Thyroid gland (tissue), 4 donors: ENCODE measurements around the gene HSH2D. TPM values are rescaled to one million over a fixed set of nuclear protein-coding genes. Genes with fewer than 3 reads are reported as not detected.

Experiments used
- DNase-seq, 2 donors: peaks; one replicate each; pipeline ENCODE4 v3.0.0-alpha.2; 2019
- H3K27ac ChIP-seq, 3 donors: fragments of 200-600 bp; sonication (generic); 1 replicate in 2 of 3; 2 replicates in 1 of 3; pipeline ENCODE4 v1.5.1; 2016 to 2019; ENCODE audit warnings: mild to moderate bottlenecking in 1 of 3, moderate library complexity in 1 of 3
- H3K27me3 ChIP-seq: fragments of 200-600 bp; sonication (generic); one replicate; pipeline ENCODE4 v1.5.1; 2019
- H3K36me3 ChIP-seq, 2 donors: fragments of 200-600 bp; sonication (generic); one replicate each; pipeline ENCODE4 v1.5.1; 2016 to 2019
- H3K4me1 ChIP-seq, 2 donors: fragments of 200-600 bp; sonication (generic); one replicate each; pipeline ENCODE4 v1.5.1; 2017 to 2019
- H3K4me3 ChIP-seq, 3 donors: fragments of 200-600 bp; sonication (generic); replicated peaks in 1 of 3; 1 replicate in 2 of 3; 2 replicates in 1 of 3; pipeline ENCODE4 v1.5.1; 2016; ENCODE audit warnings: mild to moderate bottlenecking in 1 of 3
- H3K9me3 ChIP-seq: fragments of 200-600 bp; sonication (generic); one replicate; pipeline ENCODE4 v1.5.1; 2017
- CTCF ChIP-seq, 6 experiments: fragments of 200-600 bp in 3 of 6; fragments of 450-650 bp in 3 of 6; sonication (generic) in 3 of 6; IDR thresholded peaks; one replicate each; pipeline ENCODE4 v1.5.1; 2016 to 2019; ENCODE audit warnings: antibody characterized with exemption in 6 of 6, mild to moderate bottlenecking in 2 of 6, inconsistent platforms in 1 of 6, moderate library complexity in 1 of 6
- POLR2A ChIP-seq, 2 donors: fragments of 450-650 bp; IDR thresholded peaks; one replicate each; pipeline ENCODE4 v1.6.1; 2017; ENCODE audit warnings: antibody characterized with exemption in 2 of 2, mild to moderate bottlenecking in 2 of 2, moderate library complexity in 1 of 2
- WGBS, 2 donors: methylation state at CpG; one replicate each; pipeline ENCODE4 v1.1.5; 2017; 5-methylcytosine and 5-hydroxymethylcytosine counted together
- intact Hi-C: fragments of 100-400 bp; cut with DNase I; formaldehyde crosslinking; loops from one replicate; pipeline ENCODE4 v1.15.1; 2023
- total RNA-seq, 4 donors: library from RNA; depleted of rRNA; stranded (reverse); fragments of >200 nt; gene quantifications; one replicate each; pipeline ENCODE4 v1.2.3, GENCODE V29; 2016

HSH2D gene
- total RNA-seq, 4 donors from 2014 or later = 0.94 to 4.6 (median 2.5) TPM

DNA sequence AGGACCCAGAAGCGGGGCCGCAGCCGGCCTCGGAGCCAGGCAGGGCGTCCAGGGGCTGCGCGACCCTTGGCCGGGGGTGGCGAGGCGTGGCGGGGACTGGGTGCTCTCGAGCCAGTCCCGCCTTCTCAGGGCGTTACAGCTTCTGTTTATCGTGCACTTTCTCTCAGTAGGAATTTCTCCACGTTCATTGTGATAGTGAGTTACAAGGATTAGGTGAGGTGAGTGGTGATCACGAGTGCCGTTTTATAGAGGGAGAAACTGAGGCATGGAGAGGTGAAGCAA, 54.8 kb downstream of the HSH2D start:
- Histone ChIP-seq H3K27ac (peak overlapping the region in 2 of 3 donors; percentile 22 to 77), H3K9me3 (no peaks in the 10 kb centered on the region), H3K4me3 (peak overlapping the region; percentile 41 to 94 (median 73)), H3K27me3 (no peaks in the 10 kb centered on the region), H3K36me3 (peaks cover 2 to 9% of the 10 kb centered on the region in 2 donors), H3K4me1 (peaks cover 12 to 26% of the 10 kb centered on the region in 2 donors)
- no peak for DNase-seq
- intact Hi-C loops = loop anchor here (5.0 kb wide), 1 partner anchor 86 kb away; the partner anchor contains the start of gene RAB8A
- 0 to 1% methylated on average over 6 to 7 of the region's 18 CpGs for WGBS, 2 donors
- no peak for TF ChIP-seq CTCF (IDR thresholded peaks at IDR 0.05)
- no peak for TF ChIP-seq POLR2A (IDR thresholded peaks at IDR 0.05)

- DNase-seq = no peak
- H3K27me3 ChIP-seq = no peaks in the 10 kb centered on the region
- peaks cover 12 to 26% of the 10 kb centered on the region in 2 donors for H3K4me1 ChIP-seq
- H3K36me3 ChIP-seq = peaks cover 11 to 19% of the 10 kb centered on the region in 2 donors
- intact Hi-C loops = loop anchor here (5.0 kb wide), 1 partner anchor 87 kb away; the partner anchor contains the start of gene RAB8A
- no peak for TF ChIP-seq POLR2A (IDR thresholded peaks at IDR 0.05)
- TF ChIP-seq CTCF (IDR thresholded peaks at IDR 0.05) = no peak
- H3K4me3 ChIP-seq = no peak overlapping the region
- WGBS, 2 donors = 78 to 88% methylated on average over 7 to 9 of the region's 9 CpGs
- H3K27ac ChIP-seq = no peak overlapping the region
- no peaks in the 10 kb centered on the region for H3K9me3 ChIP-seq
These were observed 55.9 kb downstream of the HSH2D start for GRCh38 chr19:16199275-16199932.

GRCh38 chr19:16200038-16201010, 56.8 kb downstream of the HSH2D start:
- Histone ChIP-seq H3K36me3 (peaks cover 15 to 21% of the 10 kb centered on the region in 2 donors), H3K27ac (no peak overlapping the region), H3K9me3 (no peaks in the 10 kb centered on the region), H3K4me1 (peaks cover 12 to 26% of the 10 kb centered on the region in 2 donors), H3K4me3 (no peak overlapping the region), H3K27me3 (no peaks in the 10 kb centered on the region)
- WGBS, 2 donors = 86 to 88% methylated on average over 20 of the region's 20 CpGs
- intact Hi-C loops = no loop called here
- TF ChIP-seq POLR2A (IDR thresholded peaks at IDR 0.05) = no peak
- no peak for TF ChIP-seq CTCF (IDR thresholded peaks at IDR 0.05)
- DNase-seq = peak in 1 of 2 donors; percentile 14

DNA sequence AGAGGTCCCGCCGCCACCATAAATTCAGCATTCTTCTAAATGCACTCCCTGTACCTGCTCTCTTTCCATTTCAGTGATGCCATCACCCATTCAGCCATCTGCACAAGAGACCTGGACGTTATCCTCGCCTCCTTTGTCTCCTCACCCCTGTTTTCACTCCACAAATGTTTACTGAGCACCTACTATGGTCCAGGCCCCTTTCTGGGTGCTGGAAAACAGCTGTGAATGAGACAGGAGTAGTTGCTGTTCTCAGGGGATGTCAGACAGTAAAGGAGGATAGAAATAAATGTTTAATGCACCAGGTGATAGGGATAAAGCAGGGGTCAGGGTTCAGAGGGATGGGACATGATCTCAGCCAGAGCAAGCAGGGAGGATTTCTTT, 57.5 kb downstream of the HSH2D start:
- no peak for DNase-seq
- H3K27ac ChIP-seq = no peak overlapping the region
- H3K27me3 ChIP-seq = no peaks in the 10 kb centered on the region
- peaks cover 19 to 26% of the 10 kb centered on the region in 2 donors for H3K36me3 ChIP-seq
- H3K9me3 ChIP-seq = no peaks in the 10 kb centered on the region
- 93 to 95% methylated on average over 4 of the region's 4 CpGs for WGBS, 2 donors
- intact Hi-C loops = no loop called here
- TF ChIP-seq CTCF (IDR thresholded peaks at IDR 0.05) (no peak), POLR2A (IDR thresholded peaks at IDR 0.05) (no peak)
- no peak overlapping the region for H3K4me3 ChIP-seq
- peaks cover 12 to 26% of the 10 kb centered on the region in 2 donors for H3K4me1 ChIP-seq
